Activated CD4-positive, alpha-beta T cell treated with anti-CD3 and anti-CD28 coated beads, Interleukin-2, Interleukin-4, amounts not matched to agents 100 ng/mL and 50 ng/mL, durations not matched to agents 16 hours and 8 hours (primary cell): ENCODE data around the gene UGT1A5.
A peak's percentile ranks its signal among the peaks of the same experiment; 100 is the strongest.
"Not testable (repeated sequence)": the region's sequence is repeated elsewhere in the genome, so short reads cannot be mapped to it uniquely, and the experiment has no call there.

Experiments
- DNase-seq: peaks from one replicate; pipeline ENCODE4 v3.0.0-alpha.2; 2020; ENCODE audit warnings: low spot score

UGT1A5 gene

DNA sequence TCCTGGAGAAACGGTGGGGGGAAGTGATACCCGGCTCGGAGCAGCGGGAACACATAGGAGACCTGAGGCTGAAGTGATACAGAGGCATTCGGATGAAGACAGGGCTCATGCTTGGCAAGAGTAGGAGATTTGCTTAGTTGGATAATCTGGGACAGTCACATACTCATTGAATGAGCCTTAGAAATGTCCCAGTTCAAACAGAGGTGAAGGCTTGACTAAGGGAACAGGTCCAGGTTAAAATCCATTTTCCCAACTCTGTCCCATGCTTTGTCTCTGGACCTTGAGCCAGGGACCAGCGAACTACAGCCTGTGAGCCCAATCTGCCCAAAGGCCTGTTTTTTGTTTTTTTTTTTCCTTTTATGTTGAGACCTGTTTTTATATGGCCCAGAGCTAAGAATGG, 18.7 kb upstream of the UGT1A5 start:
- DNase-seq: no peak

- DNase-seq: no peak
Measured at GRCh38 chr2:233698740-233699139, 14.0 kb upstream of the UGT1A5 start.

- DNase-seq: no peak
Measured at GRCh38 chr2:233699424-233700027, 13.2 kb upstream of the UGT1A5 start.

- no peak for DNase-seq
Measured at GRCh38 chr2:233700028-233700635, 12.6 kb upstream of the UGT1A5 start.

DNA sequence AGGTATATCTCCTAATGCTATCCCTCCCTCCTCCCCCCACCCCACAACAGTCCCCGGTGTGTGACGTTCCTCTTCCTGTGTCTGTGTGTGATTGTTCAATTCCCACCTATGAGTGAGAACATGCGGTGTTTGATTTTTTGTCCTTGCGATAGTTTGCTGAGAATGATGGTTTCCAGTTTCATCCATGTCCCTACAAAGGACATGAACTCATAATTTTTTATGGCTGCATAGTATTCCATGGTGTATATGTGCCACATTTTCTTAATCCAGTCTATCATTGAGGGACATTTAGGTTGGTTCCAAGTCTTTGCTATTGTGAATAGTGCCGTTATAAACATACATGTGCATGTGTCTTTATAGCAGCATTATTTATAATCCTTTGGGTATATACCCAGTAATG, 11.9 kb upstream of the UGT1A5 start:
- not testable (repeated sequence) for DNase-seq

- DNase-seq: no peak
Measured at GRCh38 chr2:233702238-233702637, 10.5 kb upstream of the UGT1A5 start.

DNA sequence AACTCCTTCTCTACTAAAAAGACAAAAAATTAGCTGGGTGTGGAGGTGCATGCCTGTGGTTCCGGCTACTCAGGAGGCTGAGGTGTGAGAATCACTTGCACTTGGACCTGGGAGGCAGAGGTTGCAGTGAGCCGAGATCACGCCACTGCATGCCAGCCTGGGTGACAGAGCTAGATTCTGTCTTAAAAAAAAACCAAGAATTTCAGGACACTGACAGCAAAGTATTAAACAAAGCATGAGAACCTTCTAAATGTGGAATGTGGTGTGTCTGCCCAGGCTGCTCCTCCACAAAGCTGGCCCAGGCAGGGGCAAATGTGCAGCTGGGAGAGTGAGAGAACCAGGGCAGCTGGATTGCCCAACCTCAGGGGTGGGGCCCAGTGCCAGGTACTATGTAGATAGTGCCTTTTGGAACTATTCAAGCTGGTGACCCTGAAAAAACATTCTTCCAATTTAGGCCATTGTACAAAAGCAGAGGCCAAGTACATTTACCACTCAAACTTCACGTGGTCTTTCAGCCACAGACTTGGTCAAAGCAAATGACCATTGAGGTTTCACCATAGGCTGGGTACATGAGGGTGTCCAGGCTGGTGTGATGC, 6.7 kb upstream of the UGT1A5 start:
- DNase-seq: no peak

DNA sequence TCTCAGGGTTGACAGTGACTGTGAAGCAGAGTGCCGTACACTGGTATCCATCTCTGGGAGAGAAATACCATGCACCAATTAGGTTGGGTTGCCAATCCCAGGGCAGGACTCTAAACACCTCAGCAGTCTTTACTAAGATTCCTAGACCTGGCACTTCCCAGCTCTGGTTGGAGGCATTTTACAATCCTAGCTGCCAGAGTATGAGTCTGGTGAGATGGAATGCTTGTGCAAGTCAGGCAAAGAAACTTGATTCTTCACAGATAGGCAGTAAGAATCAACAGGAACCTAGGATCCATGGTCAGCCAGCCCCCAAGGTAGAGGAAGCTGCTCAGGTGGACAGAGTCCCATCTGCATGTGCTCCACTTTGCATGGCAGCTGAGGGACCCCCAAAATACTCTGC, 6.0 kb upstream of the UGT1A5 start:
- no peak for DNase-seq

GRCh38 chr2:233707940-233708644, 4.6 kb upstream of the UGT1A5 start:
- no peak for DNase-seq

GRCh38 chr2:233708942-233709341, 3.8 kb upstream of the UGT1A5 start:
- DNase-seq: no peak

DNA sequence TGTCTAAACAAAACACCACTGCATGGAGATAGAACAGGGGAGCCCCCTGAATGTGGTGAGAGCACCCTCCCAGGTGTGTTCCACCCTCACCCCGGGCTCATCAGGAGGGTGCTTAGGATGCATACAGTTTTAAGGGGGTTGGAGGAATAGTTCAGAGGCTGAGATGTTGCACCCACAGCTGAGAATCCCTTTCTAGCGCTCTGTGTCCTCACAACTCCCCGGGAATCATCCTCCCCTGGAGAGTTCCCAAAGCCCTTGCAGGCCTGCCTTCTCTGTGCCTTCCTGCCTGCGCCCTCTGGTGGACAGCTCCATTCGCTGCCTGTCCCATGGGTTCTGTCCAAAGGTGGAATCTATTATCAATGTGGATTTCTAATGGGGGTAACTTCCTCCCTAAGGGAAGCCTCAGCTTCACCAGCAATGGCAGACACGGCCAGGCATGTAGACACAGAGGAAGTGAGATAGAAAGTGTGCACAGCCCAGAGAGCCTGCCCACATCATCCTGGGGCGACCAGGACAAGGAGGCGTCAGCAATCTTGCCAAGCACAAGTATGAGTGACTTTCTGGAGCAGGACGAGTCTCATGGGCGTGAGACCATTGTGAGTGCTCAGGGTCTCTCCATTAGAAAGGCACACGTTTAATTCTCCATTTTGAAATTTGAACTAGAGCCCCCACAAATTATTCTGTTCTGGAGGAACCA, 1.2 kb upstream of the UGT1A5 start:
- DNase-seq: peak; percentile 70

GRCh38 chr2:233713262-233713615, 532 bp downstream of the UGT1A5 start:
- DNase-seq: no peak

DNA sequence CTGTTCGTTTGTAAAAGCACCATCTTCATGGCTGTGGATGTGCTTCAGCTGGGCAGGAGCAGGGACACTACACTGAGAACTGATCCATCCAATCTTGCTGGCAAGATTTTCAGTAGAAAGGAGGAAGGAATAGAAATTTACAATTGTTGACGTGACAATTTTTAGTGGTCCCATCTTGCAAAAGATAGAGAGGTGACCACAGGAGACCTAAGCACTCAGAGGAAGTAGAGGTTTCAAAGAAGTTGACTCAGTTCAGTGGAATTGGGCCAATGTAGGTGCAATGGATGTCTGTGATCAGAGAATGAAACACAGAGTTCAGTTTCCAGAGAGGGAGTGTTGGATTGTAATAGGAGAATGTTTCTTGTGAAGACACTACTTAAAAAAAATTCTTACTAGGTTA, 1.4 kb downstream of the UGT1A5 start:
- DNase-seq: no peak

DNA sequence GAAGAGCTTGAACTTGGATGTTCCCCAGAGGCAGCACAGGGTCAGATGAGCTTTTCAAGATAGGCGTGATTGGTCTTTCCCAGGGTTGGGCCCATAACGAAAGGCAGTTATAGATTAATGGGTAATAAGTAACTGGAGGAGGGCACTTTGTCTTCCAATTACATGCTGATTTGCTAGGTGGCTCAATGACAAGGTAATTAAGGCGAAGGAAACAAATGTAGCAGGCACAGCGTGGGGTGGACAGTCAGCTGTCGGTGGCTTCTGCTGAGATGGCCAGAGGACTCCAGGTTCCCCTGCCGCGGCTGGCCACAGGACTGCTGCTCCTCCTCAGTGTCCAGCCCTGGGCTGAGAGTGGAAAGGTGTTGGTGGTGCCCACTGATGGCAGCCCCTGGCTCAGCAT, 5.8 kb downstream of the UGT1A5 start, which contains the start of gene UGT1A4:
UGT1A4 (plus strand) TSS at position 185 of the 400 bp plus-strand sequence; CDS start at position 270, 85 bp downstream.
- DNase-seq: no peak

- DNase-seq: no peak
Measured at GRCh38 chr2:233728723-233729301, 16.1 kb downstream of the UGT1A5 start, which contains the start of gene UGT1A3. UGT1A3 (plus strand) TSS chr2:233729042; CDS start chr2:233729127, 85 bp downstream.

DNA sequence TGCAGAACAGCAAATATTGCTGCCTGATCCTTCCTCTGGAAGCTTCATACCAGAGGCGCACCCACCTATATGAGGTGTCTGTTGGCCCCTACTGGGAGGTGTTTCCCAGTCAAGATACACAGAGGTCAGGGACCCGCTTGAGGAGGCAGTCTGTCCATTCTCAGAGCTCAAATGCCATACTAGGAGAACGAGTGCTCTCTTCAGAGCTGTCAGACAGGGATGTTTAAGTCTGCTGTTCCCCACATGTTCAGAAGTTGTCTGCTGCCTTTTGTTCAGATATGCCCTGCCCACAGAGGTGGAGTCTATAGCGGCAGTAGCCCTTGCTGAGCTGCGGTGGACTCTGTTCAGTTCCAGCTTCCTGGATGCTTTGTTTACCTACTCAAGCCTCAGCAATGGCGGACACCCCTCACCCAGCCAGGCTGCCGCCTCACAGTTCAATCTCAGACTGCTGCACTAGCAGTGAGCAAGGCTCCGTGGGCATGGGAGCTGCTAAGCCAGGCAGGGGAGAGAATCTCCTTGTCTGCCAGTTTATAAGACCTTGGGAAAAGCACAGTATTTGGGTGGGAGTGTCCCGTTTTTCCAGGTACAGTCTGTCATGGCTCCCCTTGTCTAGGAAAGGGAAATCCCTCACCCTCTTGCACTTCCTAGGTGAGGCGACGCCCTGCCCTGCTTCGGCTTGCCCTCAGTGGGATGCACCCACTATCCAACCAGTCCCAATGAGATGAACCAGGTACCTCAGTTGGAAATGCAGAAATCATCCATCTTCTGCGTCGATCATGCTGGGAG, 24.4 kb downstream of the UGT1A5 start:
- DNase-seq: not testable (repeated sequence)

GRCh38 chr2:233740870-233741269, 28.2 kb downstream of the UGT1A5 start:
- DNase-seq: no peak

DNA sequence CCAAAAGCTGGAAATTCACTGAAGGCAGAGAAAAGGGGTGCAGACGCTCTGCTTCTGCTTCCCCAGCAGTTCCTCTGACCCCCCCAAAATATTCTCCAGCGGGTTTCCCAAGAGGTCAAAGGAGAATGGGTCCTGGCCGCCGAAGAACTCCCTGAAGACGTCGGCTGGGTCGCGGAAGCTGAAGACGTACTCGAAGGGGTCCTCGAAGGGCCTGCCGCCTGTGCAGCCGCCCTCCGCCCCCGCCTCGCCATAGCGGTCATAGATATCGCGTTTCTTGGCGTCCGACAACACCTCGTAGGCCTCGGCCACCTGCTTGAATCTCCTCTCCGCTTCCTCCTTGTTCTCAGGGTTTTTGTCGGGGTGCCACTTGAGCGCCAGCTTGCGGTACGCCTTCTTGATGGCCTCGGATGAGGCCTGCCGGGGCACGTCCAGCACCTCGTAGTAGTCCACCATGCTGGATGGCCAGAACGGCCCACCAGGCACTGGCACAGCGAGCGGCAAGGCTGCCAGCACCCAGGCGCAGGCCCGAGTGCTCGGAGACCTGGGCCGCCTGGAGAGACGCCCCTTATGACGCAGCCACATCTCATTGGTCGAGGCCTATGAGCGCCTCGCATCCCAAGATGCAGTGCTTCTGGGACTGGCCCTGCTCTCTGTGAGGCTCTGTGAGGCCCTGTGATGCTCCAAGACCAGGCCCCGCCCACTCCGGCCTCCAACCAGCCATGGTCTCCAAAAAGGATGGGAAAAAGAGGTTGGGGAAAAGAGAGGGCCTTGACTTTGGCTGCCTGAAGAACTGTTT, 31.0 kb downstream of the UGT1A5 start:
- no peak for DNase-seq

DNA sequence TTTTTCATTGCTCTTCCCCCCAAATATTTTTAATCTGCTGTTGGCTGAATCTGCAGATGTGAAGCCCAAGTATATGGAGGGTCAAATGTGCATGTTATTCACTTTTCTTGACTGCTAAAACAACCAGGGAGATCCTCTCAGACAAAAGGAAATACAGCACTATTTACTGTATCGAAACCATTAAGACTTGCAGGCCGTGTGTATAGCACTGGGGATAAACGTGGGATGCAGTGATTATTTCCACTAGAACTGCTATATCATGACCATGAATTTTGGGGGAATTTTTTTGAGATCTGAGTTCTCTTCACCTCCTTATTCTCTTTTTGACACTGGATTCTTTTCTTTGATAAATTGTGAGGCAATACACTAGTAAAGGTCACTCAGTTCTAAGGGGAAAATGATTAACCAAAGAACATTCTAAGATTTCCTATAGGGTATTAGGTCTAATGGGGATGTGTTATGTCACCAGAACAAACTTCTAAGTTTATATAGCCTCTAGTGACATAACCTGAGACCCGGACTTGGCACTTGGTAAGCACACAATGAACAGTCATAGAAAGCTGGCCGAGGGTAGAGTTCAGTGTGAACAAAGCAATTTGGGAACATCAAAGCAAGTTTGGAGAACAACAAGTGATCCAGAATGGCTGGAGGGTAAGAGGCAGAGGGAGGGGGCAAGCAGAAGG, 32.5 kb downstream of the UGT1A5 start:
- no peak for DNase-seq

DNA sequence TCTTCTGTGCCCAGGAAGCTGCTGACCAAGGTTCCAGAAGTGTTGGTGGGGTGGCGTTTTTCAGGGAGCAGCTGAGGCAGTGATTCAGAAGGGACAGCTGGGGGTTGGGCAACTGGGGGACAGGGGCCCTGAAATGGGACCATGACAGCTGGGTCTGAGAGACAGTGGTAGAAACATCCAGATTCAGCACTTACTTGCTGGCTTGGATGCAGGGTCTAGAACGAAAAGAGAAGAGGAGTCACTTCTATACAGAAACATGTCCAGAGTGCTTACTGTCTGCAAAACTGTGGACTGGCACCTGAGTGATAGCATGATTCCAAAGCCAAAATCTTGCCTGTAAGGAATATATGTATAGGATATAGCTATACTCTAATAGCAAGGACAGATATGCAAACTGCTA, 33.1 kb downstream of the UGT1A5 start:
- DNase-seq: not testable (repeated sequence)
